GM21526 (cell line): ENCODE measurements around the gene CCDC160.
"Not testable (repeated sequence)": the region's sequence is repeated elsewhere in the genome, so short reads cannot be mapped to it uniquely, and the experiment has no call there.

Experiments
- ATAC-seq: cut with Tn5 transposase; IDR thresholded peaks from one replicate; pipeline ENCODE4 v1.9.1; 2021; ENCODE audit warnings: moderate library complexity; ENCODE audit not compliant: unreplicated experiment, low FRiP score

CCDC160 gene

GRCh38 chrX:134236626-134237614 lies at the start of gene CCDC160:
TSS of gene CCDC160 (plus strand) at chrX:134237182. CDS start at chrX:134244801, 7,619 bp downstream.
- no peak for ATAC-seq

- no peak for ATAC-seq
Observed at GRCh38 chrX:134191281-134191680, 45.7 kb upstream of the CCDC160 start.

GRCh38 chrX:134194915-134195314 lies 42.1 kb upstream of the CCDC160 start:
- no peak for ATAC-seq

GRCh38 chrX:134202561-134202960 lies 34.4 kb upstream of the CCDC160 start:
- no peak for ATAC-seq

GRCh38 chrX:134206221-134206620 lies 30.8 kb upstream of the CCDC160 start:
- no peak for ATAC-seq

GRCh38 chrX:134210465-134210864 lies 26.5 kb upstream of the CCDC160 start:
- ATAC-seq, result no peak

GRCh38 chrX:134235236-134235635 lies 1.7 kb upstream of the CCDC160 start:
- ATAC-seq, result no peak

GRCh38 chrX:134238144-134238543 lies 1.2 kb downstream of the CCDC160 start:
- ATAC-seq, result not testable (repeated sequence)

GRCh38 chrX:134239016-134239415 lies 2.0 kb downstream of the CCDC160 start:
- no peak for ATAC-seq

GRCh38 chrX:134240209-134240608 lies 3.2 kb downstream of the CCDC160 start:
- ATAC-seq, result no peak

GRCh38 chrX:134241960-134242619 lies 5.1 kb downstream of the CCDC160 start:
- no peak for ATAC-seq

- no peak for ATAC-seq
Observed at GRCh38 chrX:134244043-134244442, 7.1 kb downstream of the CCDC160 start.

- no peak for ATAC-seq
Observed at GRCh38 chrX:134246282-134246681, 9.3 kb downstream of the CCDC160 start.

GRCh38 chrX:134247492-134247891 lies 10.5 kb downstream of the CCDC160 start:
- ATAC-seq, result no peak

GRCh38 chrX:134249241-134249640 lies 12.3 kb downstream of the CCDC160 start:
- no peak for ATAC-seq

- no peak for ATAC-seq
Observed at GRCh38 chrX:134251241-134251640, 14.3 kb downstream of the CCDC160 start.

- no peak for ATAC-seq
Observed at GRCh38 chrX:134254511-134254910, 17.5 kb downstream of the CCDC160 start.

- ATAC-seq, result no peak
Observed at GRCh38 chrX:134255555-134255954, 18.6 kb downstream of the CCDC160 start.

- no peak for ATAC-seq
Observed at GRCh38 chrX:134256684-134257083, 19.7 kb downstream of the CCDC160 start.

- ATAC-seq, result no peak
Observed at GRCh38 chrX:134258202-134258601, 21.2 kb downstream of the CCDC160 start.

- not testable (repeated sequence) for ATAC-seq
Observed at GRCh38 chrX:134285934-134286333, 49.0 kb downstream of the CCDC160 start.

- no peak for ATAC-seq
Observed at GRCh38 chrX:134287346-134287745, 50.4 kb downstream of the CCDC160 start.
